GM19397 (cell line): ENCODE measurements around the gene NCBP2.

Experiments used
- ATAC-seq: cut with Tn5 transposase; IDR thresholded peaks from one replicate; pipeline ENCODE4 v1.9.1; 2021; ENCODE audit warnings: mild to moderate bottlenecking, moderate library complexity; ENCODE audit not compliant: unreplicated experiment

Gene NCBP2

DNA sequence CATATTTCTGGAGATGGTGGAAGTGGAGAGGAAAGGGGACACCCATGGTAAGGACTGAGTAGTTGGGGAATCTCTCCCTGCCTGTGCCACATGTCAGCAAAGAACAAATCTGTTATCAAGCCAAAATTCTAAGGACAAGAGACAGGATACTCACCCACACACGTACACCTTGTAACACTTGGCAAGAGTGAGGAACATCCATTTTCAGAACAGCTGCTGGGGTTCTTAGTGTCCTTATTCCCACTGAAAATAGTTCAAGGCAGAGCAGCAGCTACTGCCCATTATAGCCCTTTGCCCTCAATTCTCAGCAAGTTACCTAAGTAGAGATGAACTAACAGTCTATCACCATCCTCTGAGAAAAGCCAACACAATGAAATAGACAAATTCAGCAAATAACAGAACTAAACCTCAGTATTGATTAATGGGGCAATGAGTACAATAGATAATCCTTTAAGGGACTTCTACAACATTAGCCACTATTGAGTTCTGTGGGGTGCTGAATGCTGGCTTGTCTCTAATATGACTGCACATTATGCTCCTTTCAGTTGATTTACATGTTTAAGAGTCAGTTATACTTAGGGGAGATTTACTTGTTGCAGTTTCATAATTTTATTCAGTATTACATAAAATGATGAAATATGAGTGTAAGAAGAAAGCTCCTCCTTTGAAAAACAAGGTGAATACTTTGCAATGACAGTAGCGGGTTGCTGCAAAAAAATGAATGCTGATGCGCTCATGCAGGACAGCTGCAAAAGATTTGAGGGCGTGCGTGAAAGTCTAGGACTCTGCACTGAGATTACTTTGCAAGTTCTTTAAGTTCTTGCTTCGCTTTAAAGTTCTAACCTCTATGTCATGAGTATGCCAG is 52.3 kb downstream of the NCBP2 start:
- ATAC-seq, result no peak

DNA sequence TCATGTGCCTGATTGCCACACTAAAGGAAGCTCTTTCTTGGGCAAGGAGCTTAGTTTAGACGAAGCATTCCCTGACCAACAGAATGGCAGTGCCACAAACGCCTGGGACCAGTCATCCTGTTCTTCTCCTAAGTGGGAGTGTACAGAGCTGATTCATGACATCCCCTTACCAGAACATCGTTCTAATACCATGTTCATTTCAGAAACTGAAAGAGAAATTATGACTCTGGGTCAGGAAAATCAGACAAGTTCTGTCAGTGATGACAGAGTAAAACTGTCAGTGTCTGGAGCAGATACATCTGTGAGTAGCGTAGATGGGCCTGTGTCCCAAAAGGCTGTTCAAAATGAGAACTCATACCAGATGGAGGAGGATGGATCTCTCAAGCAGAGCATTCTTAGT is 56.2 kb downstream of the NCBP2 start:
- ATAC-seq, result no peak
